Ishikawa (cell line): ENCODE results near the gene SGMS1.

ENCODE experiments used
- CEBPB ChIP-seq: IDR thresholded peaks from 2 replicates; pipeline ENCODE4 v1.6.1; 2012
- CREB1 ChIP-seq: IDR thresholded peaks from 2 replicates; pipeline ENCODE4 v1.6.1; 2012; ENCODE audit warnings: low read depth
- EGR1 ChIP-seq: IDR thresholded peaks from 2 replicates; pipeline ENCODE4 v1.6.1; 2012
- EP300 ChIP-seq: IDR thresholded peaks from 2 replicates; pipeline ENCODE4 v1.6.1; 2012; ENCODE audit warnings: borderline replicate concordance
- FOXM1 ChIP-seq: IDR thresholded peaks from 2 replicates; pipeline ENCODE4 v1.6.1; 2012; ENCODE audit warnings: low read depth, borderline replicate concordance
- NFIC ChIP-seq: IDR thresholded peaks from 2 replicates; pipeline ENCODE4 v1.6.1; 2012
- RAD21 ChIP-seq: IDR thresholded peaks from 2 replicates; pipeline ENCODE4 v1.6.1; 2012; ENCODE audit warnings: low read depth
- TAF1 ChIP-seq: IDR thresholded peaks from 2 replicates; pipeline ENCODE4 v1.6.1; 2012; ENCODE audit warnings: low read depth, mild to moderate bottlenecking
- TCF12 ChIP-seq: IDR thresholded peaks from 2 replicates; pipeline ENCODE4 v1.6.1; 2012; ENCODE audit warnings: low read depth
- TEAD4 ChIP-seq: IDR thresholded peaks from 2 replicates; pipeline ENCODE4 v1.6.1; 2012
- YY1 ChIP-seq: IDR thresholded peaks from 2 replicates; pipeline ENCODE4 v1.6.1; 2012; ENCODE audit warnings: low read depth
- ZBTB7A ChIP-seq: IDR thresholded peaks from 2 replicates; pipeline ENCODE4 v1.6.1; 2012; ENCODE audit warnings: low read depth
- TF ChIP-seq, protein P1 (sequence below): IDR thresholded peaks from 2 replicates; pipeline ENCODE4 v1.6.1; 2012
- TF ChIP-seq, protein P2 (sequence below): IDR thresholded peaks from 2 replicates; pipeline ENCODE4 v1.6.1; 2012
- TF ChIP-seq, protein P3 (sequence below): IDR thresholded peaks from 2 replicates; pipeline ENCODE4 v1.6.1; 2012; ENCODE audit warnings: low read depth, mild to moderate bottlenecking

SGMS1 gene

DNA sequence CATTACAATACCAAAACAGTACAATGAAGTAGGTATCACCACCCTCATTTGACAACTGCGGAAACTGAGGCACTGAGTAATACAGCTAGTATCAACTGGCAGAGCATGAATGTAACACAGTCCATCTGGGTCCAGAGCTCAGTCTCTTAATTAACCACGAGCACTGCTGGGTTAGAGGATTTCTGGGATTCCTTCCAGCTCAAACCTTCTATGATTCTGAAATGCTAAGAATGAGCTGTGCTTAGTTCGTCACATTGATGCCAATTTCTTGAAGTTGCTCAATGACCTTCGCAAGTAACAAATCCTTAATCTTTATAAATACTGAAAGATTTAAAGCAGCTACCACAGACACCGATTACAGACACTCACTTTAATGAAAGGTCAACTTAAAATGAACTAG is 62.5 kb downstream of the SGMS1 start:
- TF ChIP-seq TAF1: no peak
- TF ChIP-seq, protein P1, sequence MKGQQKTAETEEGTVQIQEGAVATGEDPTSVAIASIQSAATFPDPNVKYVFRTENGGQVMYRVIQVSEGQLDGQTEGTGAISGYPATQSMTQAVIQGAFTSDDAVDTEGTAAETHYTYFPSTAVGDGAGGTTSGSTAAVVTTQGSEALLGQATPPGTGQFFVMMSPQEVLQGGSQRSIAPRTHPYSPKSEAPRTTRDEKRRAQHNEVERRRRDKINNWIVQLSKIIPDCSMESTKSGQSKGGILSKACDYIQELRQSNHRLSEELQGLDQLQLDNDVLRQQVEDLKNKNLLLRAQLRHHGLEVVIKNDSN: no peak
- TF ChIP-seq TCF12: no peak
- TF ChIP-seq CEBPB: no peak
- no peak for TF ChIP-seq NFIC
- TF ChIP-seq, protein P2, sequence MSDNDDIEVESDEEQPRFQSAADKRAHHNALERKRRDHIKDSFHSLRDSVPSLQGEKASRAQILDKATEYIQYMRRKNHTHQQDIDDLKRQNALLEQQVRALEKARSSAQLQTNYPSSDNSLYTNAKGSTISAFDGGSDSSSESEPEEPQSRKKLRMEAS: no peak
- TF ChIP-seq CREB1: no peak
- TF ChIP-seq FOXM1: no peak
- no peak for TF ChIP-seq TEAD4
- TF ChIP-seq EP300: no peak
- TF ChIP-seq EGR1: no peak
- no peak for TF ChIP-seq ZBTB7A
- TF ChIP-seq, protein P3, sequence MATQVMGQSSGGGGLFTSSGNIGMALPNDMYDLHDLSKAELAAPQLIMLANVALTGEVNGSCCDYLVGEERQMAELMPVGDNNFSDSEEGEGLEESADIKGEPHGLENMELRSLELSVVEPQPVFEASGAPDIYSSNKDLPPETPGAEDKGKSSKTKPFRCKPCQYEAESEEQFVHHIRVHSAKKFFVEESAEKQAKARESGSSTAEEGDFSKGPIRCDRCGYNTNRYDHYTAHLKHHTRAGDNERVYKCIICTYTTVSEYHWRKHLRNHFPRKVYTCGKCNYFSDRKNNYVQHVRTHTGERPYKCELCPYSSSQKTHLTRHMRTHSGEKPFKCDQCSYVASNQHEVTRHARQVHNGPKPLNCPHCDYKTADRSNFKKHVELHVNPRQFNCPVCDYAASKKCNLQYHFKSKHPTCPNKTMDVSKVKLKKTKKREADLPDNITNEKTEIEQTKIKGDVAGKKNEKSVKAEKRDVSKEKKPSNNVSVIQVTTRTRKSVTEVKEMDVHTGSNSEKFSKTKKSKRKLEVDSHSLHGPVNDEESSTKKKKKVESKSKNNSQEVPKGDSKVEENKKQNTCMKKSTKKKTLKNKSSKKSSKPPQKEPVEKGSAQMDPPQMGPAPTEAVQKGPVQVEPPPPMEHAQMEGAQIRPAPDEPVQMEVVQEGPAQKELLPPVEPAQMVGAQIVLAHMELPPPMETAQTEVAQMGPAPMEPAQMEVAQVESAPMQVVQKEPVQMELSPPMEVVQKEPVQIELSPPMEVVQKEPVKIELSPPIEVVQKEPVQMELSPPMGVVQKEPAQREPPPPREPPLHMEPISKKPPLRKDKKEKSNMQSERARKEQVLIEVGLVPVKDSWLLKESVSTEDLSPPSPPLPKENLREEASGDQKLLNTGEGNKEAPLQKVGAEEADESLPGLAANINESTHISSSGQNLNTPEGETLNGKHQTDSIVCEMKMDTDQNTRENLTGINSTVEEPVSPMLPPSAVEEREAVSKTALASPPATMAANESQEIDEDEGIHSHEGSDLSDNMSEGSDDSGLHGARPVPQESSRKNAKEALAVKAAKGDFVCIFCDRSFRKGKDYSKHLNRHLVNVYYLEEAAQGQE: no peak
- no peak for TF ChIP-seq RAD21
- TF ChIP-seq YY1: no peak

DNA sequence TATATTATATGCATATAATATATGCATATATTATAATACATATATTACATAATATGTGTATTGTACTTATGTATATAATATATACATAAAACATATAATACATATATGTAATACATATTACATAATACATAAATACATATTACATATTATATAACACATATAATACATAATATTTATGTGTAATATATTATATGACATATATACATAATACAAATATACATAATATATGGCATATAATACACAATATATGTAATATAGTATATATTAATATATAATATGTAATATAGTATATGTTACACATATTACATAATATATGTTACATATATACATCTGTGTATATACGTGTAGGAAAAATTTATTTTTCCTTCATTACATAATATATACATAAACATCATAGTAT is 63.4 kb downstream of the SGMS1 start:
- no peak for TF ChIP-seq CEBPB
- no peak for TF ChIP-seq ZBTB7A
- TF ChIP-seq, protein P2: no peak
- TF ChIP-seq, protein P3: no peak
- TF ChIP-seq, protein P1: no peak
- no peak for TF ChIP-seq EGR1
- TF ChIP-seq TCF12: no peak
- no peak for TF ChIP-seq RAD21
- no peak for TF ChIP-seq YY1

DNA sequence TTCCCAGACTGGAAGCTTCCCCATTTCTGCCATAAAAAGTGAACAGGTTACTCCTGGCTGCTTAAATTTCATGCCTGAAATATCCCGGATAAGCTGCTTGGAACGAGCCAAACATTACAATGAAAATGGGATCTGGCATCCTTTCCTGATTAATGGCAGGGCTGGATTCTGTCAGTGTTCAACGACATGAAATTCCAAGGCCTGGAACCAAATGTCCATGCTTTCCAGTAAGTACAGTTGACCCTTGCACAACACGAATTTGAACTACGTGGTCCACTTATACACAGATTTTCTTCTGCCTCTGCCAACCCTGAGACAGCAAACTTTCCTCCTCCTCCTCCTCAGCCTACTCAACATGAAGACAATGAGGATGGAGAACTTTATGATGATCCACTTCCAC is 65.4 kb downstream of the SGMS1 start:
- TF ChIP-seq, protein P2: no peak
- no peak for TF ChIP-seq FOXM1

DNA sequence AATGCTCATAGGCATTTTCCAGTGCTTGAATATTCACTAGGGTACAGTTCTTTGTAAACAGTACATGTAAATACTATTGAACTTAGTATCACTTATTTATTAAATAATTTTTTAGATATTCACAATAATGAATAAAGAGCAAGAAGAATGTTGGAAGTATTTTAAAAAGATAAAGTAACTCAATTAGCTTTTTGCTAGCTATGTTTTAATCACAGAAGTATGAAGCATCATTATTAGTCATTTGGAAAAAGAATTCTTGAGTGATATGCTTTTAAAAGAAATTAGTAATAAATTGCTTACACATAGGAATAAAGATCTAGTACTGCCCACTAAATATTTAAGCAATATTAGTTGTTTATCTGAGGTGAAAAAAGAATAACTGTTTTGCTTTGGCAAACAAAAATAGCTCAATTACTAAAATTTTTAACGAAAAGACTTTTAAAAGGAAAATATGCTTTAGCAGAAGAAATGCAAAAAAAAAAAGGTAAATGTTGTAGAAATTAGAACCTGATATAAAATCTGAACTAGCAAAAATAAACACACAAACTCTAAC is 66.5 kb downstream of the SGMS1 start:
- TF ChIP-seq RAD21: no peak

DNA sequence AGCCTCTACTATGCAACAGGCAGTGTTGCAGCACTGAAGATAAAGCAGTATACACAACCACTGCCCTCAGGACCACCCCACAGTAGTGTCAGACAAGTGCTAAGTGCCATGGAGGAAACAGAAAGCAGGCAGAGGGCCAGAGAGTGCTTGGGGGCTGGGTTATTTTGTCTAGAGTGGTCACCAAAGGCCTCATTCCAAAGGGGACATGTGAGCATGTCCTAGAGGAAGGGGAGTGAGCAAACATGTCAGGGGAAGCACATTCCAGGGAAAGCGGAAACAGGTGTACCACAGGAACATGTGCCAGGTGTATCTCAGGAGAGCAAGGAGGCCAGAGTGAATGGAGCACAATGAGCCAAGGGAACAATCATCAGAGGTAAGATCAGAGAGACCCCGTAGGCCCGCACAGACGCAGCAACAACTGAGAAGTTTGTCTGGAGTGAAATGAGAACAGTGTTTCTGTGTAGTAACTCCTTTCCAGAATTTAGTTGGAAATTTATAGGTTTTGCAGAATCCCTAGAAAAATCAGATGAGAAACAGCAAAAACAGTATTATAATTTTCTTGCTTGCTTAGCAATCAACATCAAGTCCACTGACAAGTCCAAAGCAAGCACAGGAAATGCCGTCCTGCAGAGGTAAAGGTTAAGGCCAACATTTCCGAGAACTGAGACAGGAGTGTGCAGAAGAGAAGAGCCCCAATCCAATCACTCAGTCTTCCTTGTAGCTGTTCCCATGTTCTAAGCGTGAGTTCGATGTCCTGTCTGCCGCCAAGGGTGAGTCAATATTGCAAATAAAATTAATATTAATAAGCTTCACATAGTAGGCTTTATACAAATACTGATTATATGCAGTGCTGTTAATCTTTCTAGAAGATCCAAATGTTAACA is 67.3 kb downstream of the SGMS1 start:
- TF ChIP-seq RAD21 (no peak), TEAD4 (no peak), CEBPB (no peak), EGR1 (no peak), EP300 (no peak), TCF12 (no peak)
- TF ChIP-seq, protein P1: no peak
- TF ChIP-seq, protein P3: no peak
